NT2/D1 (cell line): ENCODE data around the gene WSB2.

Experiments
- SUZ12 ChIP-seq: IDR thresholded peaks from 2 replicates; pipeline ENCODE4 v1.6.1; 2011; ENCODE audit not compliant: insufficient read length, insufficient read depth; ENCODE audit errors: extremely low read depth
- YY1 ChIP-seq: IDR thresholded peaks from 2 replicates; pipeline ENCODE4 v1.6.1; 2011; ENCODE audit not compliant: insufficient read length, insufficient read depth
- ZNF274 ChIP-seq: IDR thresholded peaks from 2 replicates; pipeline ENCODE4 v1.6.1; 2011; ENCODE audit warnings: mild to moderate bottlenecking, low read depth, low read length

DNA sequence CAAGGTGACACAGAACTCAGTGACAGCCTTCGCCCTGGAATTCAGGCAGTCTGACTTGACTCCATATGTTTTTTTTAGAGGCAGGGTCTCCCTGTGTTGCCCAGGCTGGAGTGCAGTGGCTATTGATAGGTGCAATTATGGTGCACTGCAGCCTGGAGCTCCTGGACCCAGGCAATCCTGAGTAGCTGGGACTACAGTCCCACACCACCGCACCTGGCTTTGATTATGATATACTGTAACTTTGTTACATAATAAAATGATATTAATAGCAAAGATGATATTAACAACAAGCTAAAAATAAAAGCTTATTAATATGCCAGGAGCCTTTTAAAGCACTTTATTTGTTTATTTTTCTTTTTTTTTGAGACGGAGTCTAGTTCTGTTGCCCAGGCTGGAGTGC lies 33.1 kb upstream of the WSB2 start:
- TF ChIP-seq ZNF274 (no peak), YY1 (no peak), SUZ12 (no peak)
